Activated effector memory CD4-positive, alpha-beta T cell treated with anti-CD3 and anti-CD28 coated beads, Interleukin-2, amount 50 U/mL, for 16 hours (primary cell): ENCODE measurements around the gene DTHD1.

ENCODE experiments used
- DNase-seq: peaks from one replicate; pipeline ENCODE4 v3.0.0-alpha.2; 2020

The DTHD1 gene

DNA sequence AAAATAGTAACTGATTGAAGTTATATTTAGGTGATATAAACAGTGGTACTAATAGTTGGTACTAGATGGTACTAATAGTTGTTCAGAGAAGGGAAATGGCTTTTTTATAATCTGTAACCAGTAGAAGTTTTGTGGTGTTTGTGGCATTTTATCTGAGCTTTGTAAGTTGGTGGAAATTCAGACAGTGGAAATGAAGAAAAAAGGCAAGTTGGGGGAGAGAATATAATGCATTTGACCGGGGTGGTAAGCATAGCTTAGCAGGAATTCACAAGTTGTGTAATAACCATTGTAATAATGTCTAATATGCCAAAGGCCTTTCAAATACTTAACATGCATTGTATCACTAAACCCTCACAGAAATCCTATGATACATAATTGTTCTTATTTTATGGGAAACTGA, 36.3 kb downstream of the DTHD1 start:
- no peak for DNase-seq

DNA sequence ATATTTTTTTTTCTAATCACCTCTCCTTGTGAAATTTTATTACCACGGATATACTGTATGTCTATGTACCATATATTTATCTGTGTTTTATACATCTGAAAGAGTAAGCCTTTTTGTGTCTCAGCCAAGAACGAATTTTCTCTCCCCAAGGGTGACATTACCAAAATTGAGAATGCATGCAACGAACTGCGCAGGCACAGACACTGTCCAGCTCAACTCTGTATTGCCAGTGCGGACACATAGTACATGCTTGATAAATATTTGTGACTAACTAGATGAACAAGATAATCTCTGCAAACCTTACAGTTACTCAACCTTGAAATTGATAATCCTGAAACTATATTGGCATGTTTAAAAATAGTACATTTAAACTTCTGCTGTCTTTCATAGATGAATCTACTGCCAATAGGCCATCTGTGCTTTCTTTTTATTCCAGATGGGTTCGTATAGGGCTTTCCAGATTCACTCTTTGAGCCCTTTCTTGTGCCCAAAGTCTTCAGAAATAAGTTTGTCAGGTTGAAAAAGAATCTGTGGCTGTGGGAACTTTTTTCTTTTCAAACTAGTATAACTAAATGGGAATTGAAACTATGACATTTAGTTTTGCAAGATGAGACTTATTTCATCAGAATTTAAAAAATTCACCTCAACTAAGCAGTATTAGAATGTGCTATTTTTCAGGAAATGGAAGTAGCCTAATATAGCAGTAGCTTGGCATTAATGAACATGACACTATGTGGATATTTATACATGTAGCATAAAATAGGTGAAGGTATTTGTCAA, 38.9 kb downstream of the DTHD1 start:
- DNase-seq, result no peak

DNA sequence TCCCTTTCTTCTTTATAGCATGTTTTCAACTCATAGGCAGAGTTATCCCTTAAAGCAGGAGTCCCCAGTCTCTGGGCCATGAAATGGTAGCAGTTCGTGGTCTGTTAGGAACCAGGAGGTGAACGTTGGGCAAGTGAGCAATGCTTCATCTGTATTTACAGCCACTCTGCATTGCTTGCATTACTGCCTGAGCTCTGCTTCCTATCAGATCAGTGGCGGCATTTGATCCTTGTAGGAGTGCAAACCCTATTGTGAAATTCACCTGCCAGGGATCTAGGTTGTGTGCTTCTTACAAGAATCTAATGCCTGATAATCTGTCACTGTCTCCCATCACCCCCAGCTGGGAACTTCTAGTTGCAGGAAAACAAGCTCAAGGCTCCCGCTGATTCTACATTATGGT, 39.8 kb downstream of the DTHD1 start:
- no peak for DNase-seq

DNA sequence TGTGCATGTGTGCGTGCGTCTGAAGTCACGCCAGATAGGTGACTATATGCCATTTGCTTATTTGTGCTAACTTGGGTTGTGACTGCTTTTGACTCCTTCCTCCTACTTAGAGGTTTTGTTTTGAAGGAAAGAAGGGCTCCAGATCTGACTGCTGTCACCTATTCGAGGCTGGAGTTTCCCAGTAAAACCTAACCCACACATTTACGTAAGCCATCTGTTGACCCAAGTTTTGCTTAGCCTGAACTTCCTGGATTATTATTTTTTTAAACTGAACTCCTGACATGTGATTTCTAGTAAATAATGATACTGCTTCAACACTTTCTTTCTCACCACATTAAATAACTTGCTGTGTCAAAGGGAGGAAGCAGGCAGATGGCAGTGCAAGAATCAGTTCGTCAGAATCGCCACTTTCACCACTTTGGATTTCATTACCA, 41.5 kb downstream of the DTHD1 start:
- DNase-seq, result peak; percentile 68

DNA sequence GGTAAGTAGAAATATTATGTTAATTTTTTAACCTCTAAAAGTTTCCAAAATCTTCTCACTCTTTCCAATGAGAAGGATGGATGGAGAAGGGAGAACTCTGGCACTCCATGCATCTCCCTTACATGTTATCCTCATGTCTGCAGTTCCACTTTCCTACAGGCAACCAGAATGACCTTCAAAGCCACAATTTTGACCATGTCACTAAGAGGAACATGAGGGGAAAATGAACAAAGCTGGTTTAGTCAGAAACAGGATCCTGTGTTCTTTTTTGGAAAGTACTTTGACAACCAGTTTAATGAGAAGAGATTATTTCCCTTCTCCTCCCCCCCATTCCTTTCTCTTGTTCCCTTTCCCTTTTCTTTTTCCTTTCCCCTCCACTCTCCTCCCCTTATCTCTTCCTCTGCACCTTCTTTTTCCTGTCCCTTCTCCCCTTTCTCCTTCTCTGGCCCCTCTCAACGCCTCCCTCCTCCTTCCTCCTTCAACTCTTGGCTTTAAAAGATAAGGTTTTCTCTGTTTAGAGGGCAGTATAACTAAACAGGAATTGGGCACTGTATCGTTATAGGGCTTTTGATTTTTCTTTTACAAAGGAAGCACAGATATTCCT, 42.5 kb downstream of the DTHD1 start:
- DNase-seq, result no peak

DNA sequence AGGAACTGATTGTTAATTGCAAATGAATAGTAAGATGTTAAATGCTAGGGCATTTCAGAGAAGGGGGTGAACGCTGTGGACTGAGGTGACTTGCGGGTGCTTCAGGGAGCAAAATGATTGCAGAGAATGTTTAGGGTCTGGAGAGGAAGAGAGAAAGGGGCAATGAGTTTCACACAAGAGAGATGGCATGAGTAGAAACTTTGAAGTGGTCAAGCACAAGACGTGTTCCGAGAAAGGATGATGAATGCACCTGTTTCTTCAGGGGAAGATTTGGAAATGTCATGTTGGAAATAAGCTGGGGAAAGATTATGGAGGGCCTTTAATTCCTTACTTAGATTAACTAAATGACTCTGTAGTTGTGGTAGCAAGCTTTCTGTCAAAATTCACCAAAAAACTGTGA, 43.4 kb downstream of the DTHD1 start:
- DNase-seq, result no peak

DNA sequence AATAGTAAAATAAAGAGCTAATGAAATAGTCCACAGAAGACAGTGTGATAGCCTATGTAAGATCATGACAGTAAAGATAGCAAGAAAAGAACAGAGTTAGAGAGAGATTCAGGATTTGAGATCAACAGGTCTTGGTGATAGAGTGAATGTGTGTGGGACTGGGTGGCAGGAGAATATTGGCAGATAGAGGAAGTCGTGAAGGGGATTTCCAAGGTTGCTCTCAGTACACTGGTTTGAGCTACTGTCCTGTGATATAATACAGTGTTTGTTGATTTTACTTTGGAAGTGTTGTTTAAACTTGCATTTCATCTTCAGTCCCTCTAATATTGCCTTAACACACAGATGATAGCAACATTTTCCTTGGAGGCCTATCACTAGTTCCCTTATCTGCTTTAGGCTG, 44.1 kb downstream of the DTHD1 start:
- no peak for DNase-seq

DNA sequence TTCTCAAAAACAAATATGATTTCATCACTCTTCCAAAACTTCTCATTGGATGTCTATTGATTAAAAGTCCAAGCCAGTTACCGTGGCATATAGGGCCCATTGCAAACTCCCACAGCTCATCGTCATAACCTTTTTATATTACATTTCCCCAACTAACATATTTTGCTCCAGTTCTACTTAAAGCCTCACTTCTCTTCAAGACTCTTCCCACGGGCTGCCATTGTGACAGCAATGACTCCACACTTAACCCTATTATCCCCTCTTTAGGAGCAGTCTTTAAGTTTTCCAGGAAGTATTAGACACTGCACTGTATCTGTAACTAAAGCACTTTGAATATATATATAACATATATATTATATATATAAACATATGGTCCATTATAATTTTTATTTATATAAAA, 44.5 kb downstream of the DTHD1 start:
- DNase-seq, result no peak

DNA sequence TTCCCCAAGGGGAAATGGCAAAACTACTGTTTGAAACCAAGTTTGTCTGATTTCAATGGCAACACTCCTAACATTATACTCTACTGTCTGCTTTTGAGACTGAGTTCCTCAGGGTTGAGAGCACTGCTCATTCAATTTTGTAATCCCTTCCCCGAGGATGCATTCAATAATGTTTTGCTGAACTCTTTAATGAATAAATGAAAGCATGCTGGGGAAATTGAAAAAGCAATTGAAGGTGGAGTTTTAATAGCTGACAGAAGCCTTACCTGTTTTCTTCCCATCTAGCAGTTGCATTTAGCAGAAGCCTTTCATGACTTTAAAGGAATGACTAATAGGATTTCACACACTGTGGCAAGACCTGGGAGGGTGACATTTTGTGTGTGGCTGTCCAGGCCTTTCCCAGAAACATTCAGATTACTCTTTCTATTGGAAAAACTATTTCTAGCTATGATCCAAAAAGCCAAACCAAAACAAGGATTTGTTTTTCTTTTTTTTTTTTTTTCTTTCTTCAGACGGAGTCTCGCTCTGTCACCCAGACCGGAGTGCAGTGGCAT, 45.1 kb downstream of the DTHD1 start:
- no peak for DNase-seq

DNA sequence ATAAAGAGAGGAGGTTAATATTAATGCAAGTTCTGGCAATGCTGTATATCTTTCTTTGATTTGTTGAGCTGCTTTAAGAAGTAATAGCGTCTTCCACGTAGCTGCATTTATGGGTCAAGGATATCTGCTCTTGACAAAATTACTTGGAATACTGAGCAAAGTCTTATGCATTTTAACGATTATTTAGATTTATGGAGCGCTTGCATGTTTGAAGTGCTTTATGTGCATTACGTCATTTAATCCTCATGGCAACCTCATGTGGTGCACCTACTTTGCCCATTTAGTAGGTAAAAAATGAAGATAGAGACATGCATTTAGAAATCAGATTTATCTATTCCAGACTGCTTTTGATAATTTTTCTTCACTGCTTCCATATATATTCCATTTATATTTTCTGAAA, 46.0 kb downstream of the DTHD1 start:
- DNase-seq, result no peak

DNA sequence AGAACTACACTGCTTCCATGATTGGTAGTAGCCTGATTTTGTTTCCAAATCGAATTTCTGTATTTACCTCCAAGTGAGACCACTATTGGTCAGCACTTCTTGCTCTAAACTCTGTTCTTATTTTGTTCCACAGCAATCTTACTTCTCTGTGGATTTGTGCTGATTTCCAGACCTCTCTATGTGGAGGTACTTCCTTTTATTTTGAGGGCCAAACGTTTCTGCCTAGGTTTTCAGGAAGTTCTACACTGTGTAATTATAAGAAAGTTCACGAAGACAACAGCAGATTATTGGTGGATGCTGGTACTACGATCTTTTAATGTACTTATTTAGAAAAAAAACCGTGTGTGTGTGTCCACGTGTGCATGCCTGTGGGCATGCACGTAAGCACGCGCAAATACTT, 46.7 kb downstream of the DTHD1 start:
- no peak for DNase-seq

DNA sequence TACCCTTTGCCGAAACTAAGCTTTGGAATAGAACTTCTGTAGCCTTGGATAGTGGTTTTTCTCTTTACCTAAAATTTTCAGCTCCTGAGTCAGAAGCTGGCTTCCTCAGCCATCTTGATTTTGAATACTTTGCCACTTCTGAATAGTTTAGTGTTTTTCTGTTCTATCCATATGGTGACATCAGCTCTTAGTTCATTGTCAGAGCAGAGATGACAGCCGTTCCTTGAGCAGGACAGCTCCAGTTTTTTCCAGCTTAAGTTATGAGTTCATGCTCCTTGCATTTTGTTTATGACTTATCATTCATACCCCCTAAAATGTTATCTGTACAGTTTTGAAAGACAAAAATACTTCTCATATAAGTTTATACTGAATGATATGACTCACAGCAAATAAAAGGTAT, 47.8 kb downstream of the DTHD1 start:
- no peak for DNase-seq

DNA sequence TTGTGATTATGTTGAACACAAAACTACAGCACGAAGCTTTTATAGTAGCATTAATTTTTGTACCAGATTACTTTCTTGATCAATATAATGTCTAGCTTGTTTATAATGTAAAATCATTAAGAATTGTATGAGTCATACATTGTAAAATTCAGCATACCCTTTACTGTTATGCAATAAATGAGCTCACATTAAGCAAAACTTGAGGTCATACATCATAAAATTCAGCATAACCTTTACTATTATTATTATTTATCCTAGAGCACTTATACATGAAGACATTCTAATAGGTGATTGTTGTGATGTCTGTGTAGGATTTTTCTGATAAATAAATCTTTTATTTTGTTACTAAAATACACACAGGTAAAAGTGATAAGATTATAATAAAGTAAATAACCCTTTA, 49.4 kb downstream of the DTHD1 start:
- DNase-seq, result no peak

DNA sequence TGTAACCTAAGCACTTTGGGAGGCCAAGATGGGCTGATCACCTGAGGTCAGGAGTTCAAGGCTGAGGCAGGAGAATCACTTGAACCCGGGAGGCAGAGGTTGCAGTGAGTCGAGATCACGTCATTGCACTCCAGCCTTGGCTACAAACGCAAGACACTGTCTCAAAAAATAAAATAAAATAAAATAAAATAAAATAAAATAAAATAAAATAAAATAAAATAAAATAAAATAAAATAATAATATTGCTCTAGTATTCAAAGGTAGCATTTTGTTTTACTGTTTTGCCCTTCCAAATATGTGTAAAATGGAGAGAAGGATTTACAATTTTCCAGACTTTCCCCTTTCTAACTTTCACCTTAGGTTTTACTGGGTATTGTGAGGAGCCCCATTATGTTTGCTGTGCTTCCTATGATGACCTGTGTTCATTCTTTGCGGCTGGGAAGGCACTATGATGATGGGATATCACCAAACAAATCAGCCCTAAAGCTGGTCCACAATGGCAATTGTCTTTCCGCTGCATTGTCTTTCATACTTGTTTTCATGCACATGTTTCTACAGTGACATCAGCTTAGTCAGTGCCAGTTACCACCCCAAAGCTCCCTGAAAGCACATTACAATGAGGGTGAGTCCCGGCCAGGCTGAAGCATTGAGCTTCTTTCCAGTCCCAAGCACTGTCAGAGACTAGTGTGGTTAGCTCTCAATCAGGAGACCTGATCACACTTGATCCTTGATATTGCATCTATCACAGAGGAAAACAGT, 50.8 kb downstream of the DTHD1 start:
- no peak for DNase-seq

DNA sequence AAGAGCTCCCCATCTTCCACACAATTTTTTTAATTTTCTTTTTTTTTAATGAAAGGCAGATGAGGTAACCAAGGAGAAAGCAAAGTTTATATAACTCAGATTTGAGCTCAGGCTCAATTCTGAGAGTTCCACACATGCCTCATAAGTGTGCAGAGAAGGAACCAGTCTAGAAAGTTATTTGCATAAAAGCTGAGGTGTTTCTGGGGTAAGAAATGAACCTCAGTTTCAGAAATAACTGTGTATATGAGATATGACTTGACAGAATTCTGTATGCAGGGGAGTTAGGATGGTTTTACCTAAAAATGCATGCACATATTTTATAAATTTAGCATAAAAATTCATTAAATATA, 51.3 kb downstream of the DTHD1 start:
- no peak for DNase-seq

DNA sequence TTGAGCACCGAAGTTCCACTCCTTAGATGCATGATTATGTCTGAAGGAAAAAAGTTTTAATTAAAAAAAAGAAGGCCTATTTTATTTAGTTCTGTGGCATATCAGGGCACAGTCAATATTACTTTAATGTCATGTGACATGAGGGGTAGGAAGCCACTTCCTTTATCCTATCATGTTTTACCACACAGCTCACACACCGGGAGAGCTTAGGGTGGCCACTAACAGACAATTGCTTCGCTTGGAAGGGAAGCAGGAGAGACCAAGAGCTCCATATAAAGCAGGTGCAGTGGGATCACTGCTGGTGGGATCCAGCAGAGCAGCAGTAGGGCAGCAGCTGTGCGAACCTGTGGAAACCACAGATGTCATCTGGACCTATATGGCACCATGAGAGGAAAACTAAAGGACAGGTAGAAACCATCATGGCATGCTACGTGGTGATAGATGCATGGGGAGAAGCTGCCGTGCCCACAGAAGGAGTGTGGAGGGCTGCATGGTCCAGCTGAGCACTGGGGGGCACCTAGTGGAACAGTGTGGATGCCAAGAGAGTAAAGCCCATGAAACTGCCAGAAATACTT, 52.0 kb downstream of the DTHD1 start:
- DNase-seq, result no peak

DNA sequence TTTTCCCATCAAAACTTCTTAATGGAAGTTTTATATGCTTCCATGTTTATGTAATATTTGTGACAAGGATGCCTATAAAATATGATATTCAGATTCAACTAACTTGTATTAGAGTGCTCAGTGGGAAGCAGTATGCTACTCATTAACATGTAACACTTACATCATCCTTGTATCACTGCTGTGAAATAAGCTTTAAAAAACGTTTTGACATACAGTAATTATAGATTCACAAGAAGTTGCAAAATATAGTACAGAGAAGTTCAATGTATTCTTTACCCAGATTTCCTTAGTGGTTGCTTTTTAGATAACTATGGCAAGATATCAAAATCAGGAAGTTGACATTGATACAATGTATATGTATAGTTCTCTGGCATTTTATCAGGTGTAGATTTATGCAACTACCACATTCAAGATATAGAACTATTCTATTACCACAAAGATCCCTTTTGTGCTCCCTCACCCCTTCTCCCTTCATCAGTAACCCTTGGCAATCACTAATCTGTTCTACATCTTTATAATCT, 56.3 kb downstream of the DTHD1 start:
- DNase-seq, result no peak

DNA sequence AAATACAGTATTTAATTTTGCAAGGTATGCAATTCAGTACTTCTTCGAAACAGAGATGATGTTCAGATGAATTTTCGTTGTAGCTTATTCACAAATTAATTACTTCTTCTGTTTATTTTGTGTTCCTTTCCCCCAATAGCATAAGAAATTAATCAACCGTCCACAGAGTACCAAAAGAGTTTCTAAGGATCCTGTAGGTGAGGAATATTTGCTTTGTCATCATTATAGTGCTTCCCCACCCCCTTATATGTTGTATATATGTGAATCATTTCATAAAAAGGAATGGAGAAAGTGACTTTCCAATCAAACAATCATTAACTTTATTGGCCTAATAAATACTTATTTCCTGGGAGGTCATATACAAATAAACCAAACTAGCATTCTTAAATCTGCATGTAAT, 57.6 kb downstream of the DTHD1 start:
- DNase-seq, result no peak

DNA sequence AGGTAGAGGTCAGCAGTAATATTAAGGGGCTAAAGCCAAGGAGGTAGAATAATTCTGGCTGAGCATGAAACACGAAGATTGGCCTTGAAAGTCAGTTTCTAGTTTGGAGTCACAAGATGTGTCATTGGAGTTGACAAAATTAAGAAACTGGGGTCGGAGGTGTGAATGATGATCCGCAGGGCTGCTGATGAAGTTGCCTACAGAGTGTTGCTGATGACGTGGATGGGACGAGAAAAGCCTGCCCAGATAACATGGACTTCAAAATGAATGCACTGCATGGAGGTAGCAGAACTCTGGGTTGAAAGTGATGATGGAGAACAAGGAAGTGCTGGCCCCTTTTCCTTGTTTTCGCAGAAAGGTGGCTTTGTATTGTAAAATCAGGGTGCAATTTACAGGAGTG, 60.5 kb downstream of the DTHD1 start:
- no peak for DNase-seq

DNA sequence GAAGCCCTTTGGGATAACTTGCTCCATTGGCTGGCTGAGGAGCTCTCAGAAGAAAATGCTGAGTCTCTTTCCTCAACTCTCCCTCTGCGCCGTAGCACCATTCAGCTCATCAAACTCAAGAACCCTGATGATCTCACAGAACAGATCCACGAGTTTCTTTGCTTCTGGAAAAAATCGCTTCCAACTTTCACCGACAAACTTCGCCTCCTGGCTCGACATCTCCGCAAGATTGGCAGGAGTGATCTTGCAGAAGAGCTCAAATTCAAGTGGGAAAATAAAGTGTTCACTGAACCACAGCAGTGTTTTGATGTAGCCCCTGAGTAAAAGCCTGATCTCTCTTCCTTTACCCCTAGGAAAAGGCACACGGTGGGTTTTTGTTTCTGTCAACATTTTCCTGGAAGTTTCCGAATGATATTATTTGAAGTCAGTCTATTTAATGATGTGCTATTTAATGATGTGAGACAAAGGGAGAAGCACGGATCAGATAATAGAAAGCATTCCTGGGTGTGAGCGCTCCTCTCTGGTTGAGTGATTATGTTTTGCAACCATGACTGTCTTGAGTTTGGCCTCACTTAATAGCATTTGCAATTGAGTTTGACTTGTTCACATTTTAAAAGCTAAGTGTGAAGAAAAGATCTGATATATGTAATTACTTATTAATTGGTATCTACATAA, 62.2 kb downstream of the DTHD1 start:
- no peak for DNase-seq

DNA sequence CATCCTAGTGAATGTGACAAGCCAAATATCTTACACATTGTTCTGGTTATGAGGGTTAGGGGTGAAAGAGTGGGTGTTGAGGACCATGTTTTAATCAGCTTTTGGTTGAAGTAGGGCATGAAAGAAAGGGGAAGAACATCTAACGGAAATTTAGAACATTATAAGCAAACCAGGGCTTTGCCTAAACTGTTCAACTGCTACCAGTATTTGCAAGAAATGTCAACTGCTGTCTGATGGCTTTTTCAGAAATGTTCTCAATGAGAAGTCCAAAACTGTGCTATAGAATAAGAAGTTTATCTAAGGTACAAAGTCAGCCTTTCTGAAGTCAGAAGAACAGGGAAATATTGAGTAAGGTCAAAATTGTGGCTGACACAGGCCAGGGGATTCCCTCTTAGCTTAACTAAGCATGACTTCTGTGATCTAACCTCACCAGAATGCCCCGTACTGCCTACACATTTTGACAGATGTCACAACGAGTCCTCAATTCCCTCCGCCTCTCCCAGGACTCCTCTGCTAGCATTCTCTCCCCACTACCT, 67.1 kb downstream of the DTHD1 start:
- peak; percentile 65 for DNase-seq

DNA sequence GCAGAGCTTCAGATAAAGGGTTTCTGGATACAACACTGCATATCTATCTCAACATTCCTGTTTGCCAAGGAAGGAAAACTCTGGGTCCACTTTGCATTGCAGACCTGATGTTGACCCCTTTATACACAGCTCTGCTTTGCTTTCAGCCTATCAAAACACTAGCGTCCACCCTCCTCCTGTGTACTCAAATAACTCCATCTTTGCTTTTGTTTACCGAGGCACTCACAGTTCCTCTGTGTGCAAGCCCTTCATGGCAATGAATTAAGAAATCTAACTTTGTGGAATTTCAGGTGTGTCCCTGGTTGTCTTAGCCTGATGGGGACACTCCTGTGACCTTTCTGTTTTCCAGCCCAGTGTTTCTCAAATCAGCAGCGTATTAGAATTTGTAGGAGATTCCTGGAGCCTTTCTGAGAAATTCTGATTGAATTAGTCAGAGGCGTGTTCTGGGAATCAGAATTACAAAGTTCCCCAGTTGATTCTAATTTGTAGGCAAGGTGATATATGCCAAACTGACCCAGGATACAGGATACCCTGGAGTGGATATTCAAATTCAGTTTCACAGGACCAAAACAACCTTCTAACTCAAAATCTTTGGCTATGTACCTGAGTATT, 68.6 kb downstream of the DTHD1 start:
- no peak for DNase-seq
